SH-SY5Y (cell line): Measurements from ENCODE around the gene ESCO1.

ENCODE experiments used
- GATA2 ChIP-seq: IDR thresholded peaks from 2 replicates; pipeline ENCODE4 v1.6.1; 2011; ENCODE audit warnings: mild to moderate bottlenecking, low read depth, low read length
- GATA3 ChIP-seq: IDR thresholded peaks from 2 replicates; pipeline ENCODE4 v1.6.1; 2011; ENCODE audit warnings: low read depth, mild to moderate bottlenecking, low read length, moderate library complexity

ESCO1 gene

GRCh38 chr18:21483051-21483450, 117.5 kb downstream of the ESCO1 start:
- TF ChIP-seq GATA3: no peak
- TF ChIP-seq GATA2: no peak

- TF ChIP-seq GATA3 (no peak), GATA2 (no peak)
Measured at GRCh38 chr18:21481739-21482138, 118.8 kb downstream of the ESCO1 start.

- TF ChIP-seq GATA3: no peak
- no peak for TF ChIP-seq GATA2
Measured at GRCh38 chr18:21479721-21480120, 120.8 kb downstream of the ESCO1 start.
